CD4-positive, alpha-beta T cell (primary cell): ENCODE results near the gene ADCYAP1R1. TPM values are rescaled to one million over a fixed set of nuclear protein-coding genes. Genes with fewer than 3 reads are reported as not detected.

ENCODE experiments used
- ATAC-seq: fragments of 200-7000 bp; cut with Tn5 transposase; one replicate; pipeline ENCODE4 v1.10.0; 2022; ENCODE audit warnings: mild to moderate bottlenecking; ENCODE audit not compliant: poor library complexity
- CTCF ChIA-PET: fragments of 350-600 bp; sonication (Branson Sonifier 250); formaldehyde crosslinking; loops from one replicate; lab custom pipeline; 2021; ENCODE audit warnings: antibody characterized with exemption, inconsistent platforms; lab: Charles Lee
- POLR2A ChIA-PET: fragments of 350-600 bp; sonication (Branson Sonifier 250); formaldehyde crosslinking; loops from one replicate; lab custom pipeline; 2021; ENCODE audit warnings: antibody characterized with exemption, inconsistent platforms; lab: Charles Lee
- DNase-seq, 14 experiments: peaks; one replicate each; pipeline ENCODE4 v3.0.0-alpha.2; 2013 to 2020; ENCODE audit warnings: mixed read lengths in 2 of 14
- H3K27ac ChIP-seq, 2 donors: one replicate each; pipeline versions ENCODE4 v1.5.1 to v1.7.0; 2013; ENCODE audit warnings: low read length in 2 of 2, low read depth in 1 of 2, mild to moderate bottlenecking in 1 of 2
- H3K27me3 ChIP-seq, 2 experiments: 1 replicate in 1 of 2; 2 replicates in 1 of 2; pipeline versions ENCODE4 v1.6.1 to v1.7.0; 2013; ENCODE audit warnings: low read length in 2 of 2, control low read depth in 1 of 2, mild to moderate bottlenecking in 1 of 2, moderate library complexity in 1 of 2; ENCODE audit not compliant: insufficient read depth in 2 of 2, control insufficient read depth in 1 of 2
- H3K36me3 ChIP-seq: one replicate; pipeline ENCODE4 v1.6.1; 2013; ENCODE audit warnings: low read length, control low read depth; ENCODE audit not compliant: insufficient read depth
- H3K4me1 ChIP-seq: one replicate; pipeline ENCODE4 v1.6.1; 2013; ENCODE audit warnings: low read length, control low read depth; ENCODE audit not compliant: insufficient read depth
- H3K4me3 ChIP-seq: one replicate; pipeline ENCODE4 v1.5.1; 2013; ENCODE audit warnings: mild to moderate bottlenecking, low read length, moderate library complexity
- H3K9me3 ChIP-seq, 2 experiments: 1 replicate in 1 of 2; 2 replicates in 1 of 2; pipeline versions ENCODE4 v1.6.1 to v1.7.0; 2013; ENCODE audit warnings: low read length in 2 of 2, mild to moderate bottlenecking in 2 of 2, control low read depth in 1 of 2, moderate library complexity in 1 of 2; ENCODE audit not compliant: control insufficient read depth in 1 of 2, insufficient read depth in 1 of 2
- H3K27ac Mint-ChIP-seq: one replicate; pipeline ENCODE4 v1.8.0; 2020; ENCODE audit warnings: mixed read lengths
- H3K27me3 Mint-ChIP-seq: one replicate; pipeline ENCODE4 v1.8.0; 2021; ENCODE audit warnings: mixed read lengths
- H3K36me3 Mint-ChIP-seq: one replicate; pipeline ENCODE4 v1.8.0; 2021; ENCODE audit warnings: low read depth, mixed read lengths
- H3K4me1 Mint-ChIP-seq: one replicate; pipeline ENCODE4 v1.8.0; 2021; ENCODE audit warnings: low read depth, mixed read lengths
- H3K4me3 Mint-ChIP-seq: one replicate; pipeline ENCODE4 v1.8.0; 2020; ENCODE audit warnings: mild to moderate bottlenecking, mixed read lengths
- H3K9me3 Mint-ChIP-seq: one replicate; pipeline ENCODE4 v1.8.0; 2020; ENCODE audit warnings: mixed read lengths
- CTCF ChIP-seq: fragments of 200-600 bp; IDR thresholded peaks from one replicate; pipeline ENCODE4 v1.8.0; 2022; ENCODE audit warnings: antibody characterized with exemption, mild to moderate bottlenecking
- intact Hi-C, 2 experiments: fragments of 100-400 bp; cut with DNase I in 1 of 2; cut with micrococcal nuclease in 1 of 2; formaldehyde crosslinking; loops; one replicate each; pipeline versions ENCODE4 v1.15.1 to v1.9.0; 2023 to 2025; cut with DNase I, micrococcal nuclease
- total RNA-seq, 174 experiments: library from RNA in 2 of 174; stranded (reverse) in 2 of 174; gene quantifications; one replicate each; pipeline ENCODE4 v1.2.3 and lab custom pipeline; 2021 to 2026

Gene ADCYAP1R1
- total RNA-seq, 2 experiments from 2014 or later = not detected

- POLR2A ChIA-PET = no interaction called here
- Histone ChIP-seq H3K4me3 (no peak overlapping the region), H3K9me3 (no peaks in the 10 kb centered on the region), H3K27ac (no peak overlapping the region), H3K27me3 (peaks cover 3 to 6% of the 10 kb centered on the region in 2 experiments), H3K36me3 (no peaks in the 10 kb centered on the region), H3K4me1 (no peaks in the 10 kb centered on the region)
- CTCF ChIA-PET = interaction anchor here (1.4 kb wide), 1 partner anchor 14 kb away, joined by 4 read pairs; no protein-coding TSS in a partner anchor
- ATAC-seq (no peak), DNase-seq (no peak)
- no peak overlapping the region for H3K27ac Mint-ChIP-seq
- peaks cover 24% of the 10 kb centered on the region for H3K27me3 Mint-ChIP-seq
- no peak for TF ChIP-seq CTCF
- no peaks in the 10 kb centered on the region for H3K4me1 Mint-ChIP-seq
- H3K36me3 Mint-ChIP-seq = no peaks in the 10 kb centered on the region
- intact Hi-C loops = loop anchor here in 1 of 2 experiments (5.0 kb wide), 1 partner anchor 139 kb away; no protein-coding TSS in a partner anchor
- no peaks in the 10 kb centered on the region for H3K9me3 Mint-ChIP-seq
- H3K4me3 Mint-ChIP-seq = no peak overlapping the region
These were observed 68.8 kb downstream of the ADCYAP1R1 start for GRCh38 chr7:31120800-31121513.

GRCh38 chr7:31121601-31122000 is 69.5 kb downstream of the ADCYAP1R1 start:
- ATAC-seq (no peak), DNase-seq (no peak)
- H3K9me3 ChIP-seq = no peaks in the 10 kb centered on the region
- POLR2A ChIA-PET = interaction anchor here (1.2 kb wide), 1 partner anchor 138 kb away, joined by 5 read pairs; no protein-coding TSS in a partner anchor
- H3K4me3 ChIP-seq = no peak overlapping the region
- intact Hi-C loops = loop anchor here in 1 of 2 experiments (5.0 kb wide), 1 partner anchor 139 kb away; no protein-coding TSS in a partner anchor
- Mint-ChIP-seq H3K27me3 (peaks cover 22% of the 10 kb centered on the region), H3K36me3 (no peaks in the 10 kb centered on the region), H3K9me3 (no peaks in the 10 kb centered on the region), H3K4me1 (no peaks in the 10 kb centered on the region), H3K27ac (no peak overlapping the region), H3K4me3 (no peak overlapping the region)
- no peak for TF ChIP-seq CTCF
- no peak overlapping the region for H3K27ac ChIP-seq
- CTCF ChIA-PET = interaction anchor here (1.7 kb wide), 1 partner anchor 12 kb away, joined by 12 read pairs; no protein-coding TSS in a partner anchor
- H3K27me3 ChIP-seq = peaks cover 3 to 6% of the 10 kb centered on the region in 2 experiments
- H3K36me3 ChIP-seq = no peaks in the 10 kb centered on the region
- no peaks in the 10 kb centered on the region for H3K4me1 ChIP-seq

GRCh38 chr7:31122649-31123058 is 70.5 kb downstream of the ADCYAP1R1 start:
- H3K4me3 Mint-ChIP-seq = no peak overlapping the region
- intact Hi-C loops = loop anchor here (1.0 to 5.0 kb wide), 3 partner anchors 139 to 322 kb away; no protein-coding TSS in a partner anchor
- Histone ChIP-seq H3K4me1 (no peaks in the 10 kb centered on the region), H3K36me3 (no peaks in the 10 kb centered on the region), H3K9me3 (no peaks in the 10 kb centered on the region), H3K27ac (no peak overlapping the region), H3K4me3 (no peak overlapping the region), H3K27me3 (peaks cover 3 to 6% of the 10 kb centered on the region in 2 experiments)
- H3K9me3 Mint-ChIP-seq = no peaks in the 10 kb centered on the region
- ChIA-PET CTCF (interaction anchor here (0.7 to 1.7 kb wide), 3 partner anchors 11 to 139 kb away, joined by 4 to 12 read pairs (median 6); no protein-coding TSS in a partner anchor), POLR2A (interaction anchor here (1.2 kb wide), 1 partner anchor 139 kb away, joined by 5 read pairs; no protein-coding TSS in a partner anchor)
- H3K27ac Mint-ChIP-seq = no peak overlapping the region
- peaks cover 26% of the 10 kb centered on the region for H3K27me3 Mint-ChIP-seq
- DNase-seq = peak in 7 of 14 experiments; percentile 11 to 64 (median 32)
- ATAC-seq = no peak
- no peaks in the 10 kb centered on the region for H3K36me3 Mint-ChIP-seq
- H3K4me1 Mint-ChIP-seq = no peaks in the 10 kb centered on the region
- peak; percentile 44 for TF ChIP-seq CTCF
